ENCODE data around the gene ANO2. TPM values are rescaled to one million over a fixed set of nuclear protein-coding genes. Genes with fewer than 3 reads are reported as not detected.

The ANO2 gene
- total RNA-seq, 4 donors from 2014 or later: 4.0 to 17.9 (median 5.1) TPM

- no peak overlapping the region for H3K27ac ChIP-seq (replicated peaks in 1 of 4)
- no peaks in the 10 kb centered on the region for H3K27me3 ChIP-seq
- TF ChIP-seq CTCF (IDR thresholded peaks at IDR 0.05): no peak
- TF ChIP-seq EP300 (IDR thresholded peaks at IDR 0.05): no peak
- intact Hi-C loops (cut with DNase I): no loop called here
- H3K4me3 ChIP-seq: no peak overlapping the region
- no peak for DNase-seq (ENCODE audit: extremely low spot score)
- no peaks in the 10 kb centered on the region for H3K9me3 ChIP-seq
- no peaks in the 10 kb centered on the region for H3K36me3 ChIP-seq
- H3K4me1 ChIP-seq: peaks cover 0 to 13% (median 0%) of the 10 kb centered on the region in 4 donors
- WGBS: 66% methylated on average over 5 of the region's 5 CpGs
Observed at GRCh38 chr12:5718073-5718472, 227.0 kb downstream of the ANO2 start.

- Histone ChIP-seq H3K4me1 (peaks cover 0 to 13% (median 0%) of the 10 kb centered on the region in 4 donors), H3K27ac (replicated peaks in 1 of 4) (no peak overlapping the region), H3K9me3 (no peaks in the 10 kb centered on the region), H3K27me3 (no peaks in the 10 kb centered on the region), H3K36me3 (no peaks in the 10 kb centered on the region), H3K4me3 (no peak overlapping the region)
- DNase-seq (ENCODE audit: extremely low spot score): no peak
- WGBS: 68% methylated on average over 3 of the region's 3 CpGs
- intact Hi-C loops (cut with DNase I): no loop called here
- no peak for TF ChIP-seq POLR2A (IDR thresholded peaks at IDR 0.05; ENCODE audit: low read depth)
- TF ChIP-seq CTCF (IDR thresholded peaks at IDR 0.05): no peak
- TF ChIP-seq EP300 (IDR thresholded peaks at IDR 0.05): no peak
- TF ChIP-seq POLR2AphosphoS5 (IDR thresholded peaks at IDR 0.05): no peak
Observed at GRCh38 chr12:5716976-5717375, 228.1 kb downstream of the ANO2 start.

GRCh38 chr12:5716201-5716600, 228.9 kb downstream of the ANO2 start:
- Histone ChIP-seq H3K4me1 (peaks cover 0 to 13% (median 0%) of the 10 kb centered on the region in 4 donors), H3K4me3 (no peak overlapping the region), H3K27ac (replicated peaks in 1 of 4) (no peak overlapping the region), H3K36me3 (no peaks in the 10 kb centered on the region), H3K27me3 (no peaks in the 10 kb centered on the region), H3K9me3 (no peaks in the 10 kb centered on the region)
- 30% methylated on average over 1 of the region's 1 CpG for WGBS
- TF ChIP-seq POLR2AphosphoS5 (IDR thresholded peaks at IDR 0.05): no peak
- no peak for TF ChIP-seq POLR2A (IDR thresholded peaks at IDR 0.05; ENCODE audit: low read depth)
- no peak for TF ChIP-seq CTCF (IDR thresholded peaks at IDR 0.05)
- no peak for TF ChIP-seq EP300 (IDR thresholded peaks at IDR 0.05)
- DNase-seq (ENCODE audit: extremely low spot score): no peak
- intact Hi-C loops (cut with DNase I): no loop called here

- intact Hi-C loops (cut with DNase I): no loop called here
- Histone ChIP-seq H3K36me3 (no peaks in the 10 kb centered on the region), H3K4me3 (no peak overlapping the region), H3K27me3 (no peaks in the 10 kb centered on the region), H3K27ac (replicated peaks in 1 of 4) (no peak overlapping the region), H3K9me3 (no peaks in the 10 kb centered on the region), H3K4me1 (peaks cover 0 to 13% (median 0%) of the 10 kb centered on the region in 4 donors)
- WGBS: 69% methylated on average over 4 of the region's 4 CpGs
- DNase-seq (ENCODE audit: extremely low spot score): no peak
- no peak for TF ChIP-seq POLR2AphosphoS5 (IDR thresholded peaks at IDR 0.05)
- no peak for TF ChIP-seq CTCF (IDR thresholded peaks at IDR 0.05)
- TF ChIP-seq EP300 (IDR thresholded peaks at IDR 0.05): no peak
- TF ChIP-seq POLR2A (IDR thresholded peaks at IDR 0.05; ENCODE audit: low read depth): no peak
Observed at GRCh38 chr12:5715021-5715420, 230.0 kb downstream of the ANO2 start.

- no peak for DNase-seq (ENCODE audit: extremely low spot score)
- H3K4me3 ChIP-seq: no peak overlapping the region
- H3K9me3 ChIP-seq: no peaks in the 10 kb centered on the region
- WGBS: 81% methylated on average over 6 of the region's 6 CpGs
- no peak for TF ChIP-seq POLR2AphosphoS5 (IDR thresholded peaks at IDR 0.05)
- no peak for TF ChIP-seq EP300 (IDR thresholded peaks at IDR 0.05)
- TF ChIP-seq POLR2A (IDR thresholded peaks at IDR 0.05; ENCODE audit: low read depth): no peak
- TF ChIP-seq CTCF (IDR thresholded peaks at IDR 0.05): no peak
- no peaks in the 10 kb centered on the region for H3K27me3 ChIP-seq
- intact Hi-C loops (cut with DNase I): no loop called here
- peaks cover 0 to 13% (median 0%) of the 10 kb centered on the region in 4 donors for H3K4me1 ChIP-seq
- H3K27ac ChIP-seq (replicated peaks in 1 of 4): peak overlapping the region in 1 of 4 donors; percentile 7
- no peaks in the 10 kb centered on the region for H3K36me3 ChIP-seq
Observed at GRCh38 chr12:5713599-5714081, 231.4 kb downstream of the ANO2 start.
